ENCODE data around the gene ITGA3. TPM values are rescaled to one million over a fixed set of nuclear protein-coding genes. Genes with fewer than 3 reads are reported as not detected.

Gene ITGA3
- polyA plus RNA-seq, 1 of the 3 experiments (the other 2 are of a cell fraction), result 766 TPM

DNA sequence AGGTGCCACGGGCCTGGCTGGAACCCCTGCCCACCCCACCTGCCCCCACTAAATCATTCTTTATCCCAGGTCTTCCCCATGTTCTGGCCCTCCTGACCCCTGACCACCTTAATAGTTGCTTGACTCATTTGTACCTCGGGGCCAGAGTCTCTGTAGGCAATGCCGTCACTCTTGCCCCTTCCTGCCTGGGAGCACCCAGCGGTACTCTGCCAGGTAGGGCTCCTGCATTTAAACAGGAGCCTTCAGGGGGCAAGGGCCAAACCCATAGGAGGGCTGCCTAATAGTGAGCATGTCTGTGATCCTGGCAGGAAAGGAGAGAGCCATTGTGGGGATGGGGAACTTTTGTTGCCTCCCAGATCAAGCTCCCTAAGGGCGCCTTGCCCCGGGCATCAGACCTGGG is 8.8 kb upstream of the ITGA3 start:
- no peaks in the 10 kb centered on the region for H4K20me1 ChIP-seq (ENCODE audit: insufficient read depth)
- H3F3A ChIP-seq (replicated peaks; ENCODE audit: insufficient read depth), result peaks cover 55% of the 10 kb centered on the region
- H3K4me3 ChIP-seq (ENCODE audit: low read depth in 2 of 2, low read length in 1 of 2), result no peak overlapping the region
- WGBS (ENCODE audit: low lambda C conversion rate), result 79% methylated on average over 5 of the region's 6 CpGs
- no peak for DNase-seq
- TF ChIP-seq YY1 (IDR thresholded peaks at IDR 0.05; ENCODE audit: low read depth) (no peak), NFIC (IDR thresholded peaks at IDR 0.05; ENCODE audit: borderline replicate concordance) (no peak), RXRA (IDR thresholded peaks at IDR 0.05; ENCODE audit: borderline replicate concordance, low read depth) (no peak), NRF1 (IDR thresholded peaks at IDR 0.05; ENCODE audit: low read depth, low read length) (no peak)
- TF ChIP-seq, protein P1, sequence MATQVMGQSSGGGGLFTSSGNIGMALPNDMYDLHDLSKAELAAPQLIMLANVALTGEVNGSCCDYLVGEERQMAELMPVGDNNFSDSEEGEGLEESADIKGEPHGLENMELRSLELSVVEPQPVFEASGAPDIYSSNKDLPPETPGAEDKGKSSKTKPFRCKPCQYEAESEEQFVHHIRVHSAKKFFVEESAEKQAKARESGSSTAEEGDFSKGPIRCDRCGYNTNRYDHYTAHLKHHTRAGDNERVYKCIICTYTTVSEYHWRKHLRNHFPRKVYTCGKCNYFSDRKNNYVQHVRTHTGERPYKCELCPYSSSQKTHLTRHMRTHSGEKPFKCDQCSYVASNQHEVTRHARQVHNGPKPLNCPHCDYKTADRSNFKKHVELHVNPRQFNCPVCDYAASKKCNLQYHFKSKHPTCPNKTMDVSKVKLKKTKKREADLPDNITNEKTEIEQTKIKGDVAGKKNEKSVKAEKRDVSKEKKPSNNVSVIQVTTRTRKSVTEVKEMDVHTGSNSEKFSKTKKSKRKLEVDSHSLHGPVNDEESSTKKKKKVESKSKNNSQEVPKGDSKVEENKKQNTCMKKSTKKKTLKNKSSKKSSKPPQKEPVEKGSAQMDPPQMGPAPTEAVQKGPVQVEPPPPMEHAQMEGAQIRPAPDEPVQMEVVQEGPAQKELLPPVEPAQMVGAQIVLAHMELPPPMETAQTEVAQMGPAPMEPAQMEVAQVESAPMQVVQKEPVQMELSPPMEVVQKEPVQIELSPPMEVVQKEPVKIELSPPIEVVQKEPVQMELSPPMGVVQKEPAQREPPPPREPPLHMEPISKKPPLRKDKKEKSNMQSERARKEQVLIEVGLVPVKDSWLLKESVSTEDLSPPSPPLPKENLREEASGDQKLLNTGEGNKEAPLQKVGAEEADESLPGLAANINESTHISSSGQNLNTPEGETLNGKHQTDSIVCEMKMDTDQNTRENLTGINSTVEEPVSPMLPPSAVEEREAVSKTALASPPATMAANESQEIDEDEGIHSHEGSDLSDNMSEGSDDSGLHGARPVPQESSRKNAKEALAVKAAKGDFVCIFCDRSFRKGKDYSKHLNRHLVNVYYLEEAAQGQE (IDR thresholded peaks at IDR 0.05; ENCODE audit: low read depth, low read length), result no peak
- H3K27ac ChIP-seq (ENCODE audit: low read depth in 2 of 2, low read length in 1 of 2), result peak overlapping the region; percentile 40 to 100; a peak in 3 of 4 replicates
- no peaks in the 10 kb centered on the region for H3K27me3 ChIP-seq (ENCODE audit: insufficient read depth)
- no peaks in the 10 kb centered on the region for H3K9me2 ChIP-seq
- peak overlapping the region; percentile 67 for H3K9ac ChIP-seq
- POLR2A ChIA-PET, result no interaction called here
- H3K9me3 ChIP-seq, result no peaks in the 10 kb centered on the region
- no peaks in the 10 kb centered on the region for H3K36me3 ChIP-seq (replicated peaks in 1 of 2; ENCODE audit: control insufficient read depth in 1 of 2, insufficient read depth in 2 of 2, low read length in 1 of 2)
- H3K4me1 ChIP-seq (ENCODE audit: control insufficient read depth in 1 of 2, insufficient read depth in 2 of 2, low read depth in 1 of 2, low read length in 1 of 2), result peaks cover 20 to 58% of the 10 kb centered on the region in 2 experiments; a peak in 3 of 4 replicates
- peak overlapping the region; percentile 67 for H3K4me2 ChIP-seq
- H3K79me2 ChIP-seq (ENCODE audit: insufficient read depth), result peaks cover 12% of the 10 kb centered on the region
- CTCF ChIA-PET, result interaction anchor here (1.2 to 6.4 kb wide), 5 partner anchors 9 to 50 kb away, joined by 3 to 52 read pairs (median 21); partner anchors contain the start of gene ITGA3
- H2AFZ ChIP-seq (ENCODE audit: low read depth), result no peak overlapping the region

DNA sequence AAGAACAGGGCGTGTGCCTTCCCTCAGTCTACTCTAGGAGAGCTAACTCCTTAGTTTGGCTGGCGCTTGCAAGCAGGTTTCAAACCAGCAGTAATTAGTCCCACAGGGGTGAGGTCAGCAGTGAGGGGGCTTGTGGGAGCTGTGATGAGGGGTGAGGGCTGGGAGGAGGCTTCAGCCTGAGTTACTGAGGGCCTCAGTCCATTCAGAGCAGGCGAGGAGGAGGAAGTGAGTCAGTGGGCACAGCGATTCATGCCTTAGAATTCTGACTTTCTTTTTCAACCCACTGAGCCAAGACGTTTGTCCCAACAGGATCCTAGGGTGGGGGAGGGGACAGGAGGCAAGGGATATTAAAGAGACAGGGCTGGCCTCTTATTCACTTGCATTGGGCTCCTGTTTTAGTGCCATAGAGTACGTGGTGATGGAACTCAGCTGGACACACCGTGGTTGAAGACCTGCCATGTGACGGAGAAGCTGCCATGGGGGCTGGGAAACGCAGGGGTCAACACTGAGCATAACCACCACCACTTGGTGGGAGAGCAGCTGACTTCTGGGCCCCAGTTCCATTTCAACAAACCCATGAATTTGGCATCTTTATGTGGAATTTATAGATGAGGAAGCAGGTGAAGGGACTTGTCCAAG is 8.3 kb upstream of the ITGA3 start:
- no peaks in the 10 kb centered on the region for H4K20me1 ChIP-seq (ENCODE audit: insufficient read depth)
- no peak for DNase-seq
- H3K4me1 ChIP-seq (ENCODE audit: control insufficient read depth in 1 of 2, insufficient read depth in 2 of 2, low read depth in 1 of 2, low read length in 1 of 2), result peaks cover 25 to 64% of the 10 kb centered on the region in 2 experiments
- no peaks in the 10 kb centered on the region for H3K9me3 ChIP-seq
- no peak overlapping the region for H2AFZ ChIP-seq (ENCODE audit: low read depth)
- H3K27me3 ChIP-seq (ENCODE audit: insufficient read depth), result no peaks in the 10 kb centered on the region
- WGBS (ENCODE audit: low lambda C conversion rate), result 45% methylated on average over 9 of the region's 9 CpGs
- peaks cover 17% of the 10 kb centered on the region for H3K79me2 ChIP-seq (ENCODE audit: insufficient read depth)
- no peak overlapping the region for H3K4me3 ChIP-seq (ENCODE audit: low read depth in 2 of 2, low read length in 1 of 2)
- no peaks in the 10 kb centered on the region for H3K9me2 ChIP-seq
- POLR2A ChIA-PET, result interaction anchor here (0.7 kb wide), 1 partner anchor 10 kb away, joined by 3 read pairs; no protein-coding TSS in a partner anchor
- CTCF ChIA-PET, result interaction anchor here (0.9 to 6.4 kb wide), 7 partner anchors 8 to 51 kb away, joined by 3 to 52 read pairs (median 7); partner anchors contain the start of gene ITGA3
- peak overlapping the region; percentile 67 for H3K9ac ChIP-seq
- H3F3A ChIP-seq (replicated peaks; ENCODE audit: insufficient read depth), result peaks cover 60% of the 10 kb centered on the region
- peak overlapping the region; percentile 67 for H3K4me2 ChIP-seq
- peak overlapping the region; percentile 40 to 100; a peak in 3 of 4 replicates for H3K27ac ChIP-seq (ENCODE audit: low read depth in 2 of 2, low read length in 1 of 2)
- H3K36me3 ChIP-seq (replicated peaks in 1 of 2; ENCODE audit: control insufficient read depth in 1 of 2, insufficient read depth in 2 of 2, low read length in 1 of 2), result peaks cover 0 to 3% of the 10 kb centered on the region in 2 experiments
- peak; percentile 77; the same call in 1 of the 2 replicates for TF ChIP-seq JUND (IDR thresholded peaks at IDR 0.05)
- TF ChIP-seq RXRA (IDR thresholded peaks at IDR 0.05; ENCODE audit: borderline replicate concordance, low read depth), result peak; percentile 50; the same call in 1 of the 2 replicates
- TF ChIP-seq, protein P2, sequence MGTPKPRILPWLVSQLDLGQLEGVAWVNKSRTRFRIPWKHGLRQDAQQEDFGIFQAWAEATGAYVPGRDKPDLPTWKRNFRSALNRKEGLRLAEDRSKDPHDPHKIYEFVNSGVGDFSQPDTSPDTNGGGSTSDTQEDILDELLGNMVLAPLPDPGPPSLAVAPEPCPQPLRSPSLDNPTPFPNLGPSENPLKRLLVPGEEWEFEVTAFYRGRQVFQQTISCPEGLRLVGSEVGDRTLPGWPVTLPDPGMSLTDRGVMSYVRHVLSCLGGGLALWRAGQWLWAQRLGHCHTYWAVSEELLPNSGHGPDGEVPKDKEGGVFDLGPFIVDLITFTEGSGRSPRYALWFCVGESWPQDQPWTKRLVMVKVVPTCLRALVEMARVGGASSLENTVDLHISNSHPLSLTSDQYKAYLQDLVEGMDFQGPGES (IDR thresholded peaks at IDR 0.05; ENCODE audit: low read depth, low read length), result no peak
- TF ChIP-seq, protein P1 (IDR thresholded peaks at IDR 0.05; ENCODE audit: low read depth, low read length), result peak; percentile 30; the same call in 1 of the 2 replicates
- TF ChIP-seq, protein P3, sequence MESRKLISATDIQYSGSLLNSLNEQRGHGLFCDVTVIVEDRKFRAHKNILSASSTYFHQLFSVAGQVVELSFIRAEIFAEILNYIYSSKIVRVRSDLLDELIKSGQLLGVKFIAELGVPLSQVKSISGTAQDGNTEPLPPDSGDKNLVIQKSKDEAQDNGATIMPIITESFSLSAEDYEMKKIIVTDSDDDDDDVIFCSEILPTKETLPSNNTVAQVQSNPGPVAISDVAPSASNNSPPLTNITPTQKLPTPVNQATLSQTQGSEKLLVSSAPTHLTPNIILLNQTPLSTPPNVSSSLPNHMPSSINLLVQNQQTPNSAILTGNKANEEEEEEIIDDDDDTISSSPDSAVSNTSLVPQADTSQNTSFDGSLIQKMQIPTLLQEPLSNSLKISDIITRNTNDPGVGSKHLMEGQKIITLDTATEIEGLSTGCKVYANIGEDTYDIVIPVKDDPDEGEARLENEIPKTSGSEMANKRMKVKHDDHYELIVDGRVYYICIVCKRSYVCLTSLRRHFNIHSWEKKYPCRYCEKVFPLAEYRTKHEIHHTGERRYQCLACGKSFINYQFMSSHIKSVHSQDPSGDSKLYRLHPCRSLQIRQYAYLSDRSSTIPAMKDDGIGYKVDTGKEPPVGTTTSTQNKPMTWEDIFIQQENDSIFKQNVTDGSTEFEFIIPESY (IDR thresholded peaks at IDR 0.05; ENCODE audit: borderline replicate concordance, low read depth), result peak; percentile 51; the same call in 1 of the 2 replicates
- no peak for TF ChIP-seq RCOR1 (IDR thresholded peaks at IDR 0.05; ENCODE audit: low read length)
- peak; percentile 83 for TF ChIP-seq NFIC (IDR thresholded peaks at IDR 0.05; ENCODE audit: borderline replicate concordance)
- peak; percentile 72 for TF ChIP-seq TCF12 (IDR thresholded peaks at IDR 0.05)
- no peak for TF ChIP-seq FOXJ3 (CRISPR knock-in tag; IDR thresholded peaks at IDR 0.05)
- TF ChIP-seq, protein P4, sequence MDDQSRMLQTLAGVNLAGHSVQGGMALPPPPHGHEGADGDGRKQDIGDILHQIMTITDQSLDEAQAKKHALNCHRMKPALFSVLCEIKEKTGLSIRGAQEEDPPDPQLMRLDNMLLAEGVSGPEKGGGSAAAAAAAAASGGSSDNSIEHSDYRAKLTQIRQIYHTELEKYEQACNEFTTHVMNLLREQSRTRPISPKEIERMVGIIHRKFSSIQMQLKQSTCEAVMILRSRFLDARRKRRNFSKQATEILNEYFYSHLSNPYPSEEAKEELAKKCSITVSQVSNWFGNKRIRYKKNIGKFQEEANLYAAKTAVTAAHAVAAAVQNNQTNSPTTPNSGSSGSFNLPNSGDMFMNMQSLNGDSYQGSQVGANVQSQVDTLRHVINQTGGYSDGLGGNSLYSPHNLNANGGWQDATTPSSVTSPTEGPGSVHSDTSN (IDR thresholded peaks at IDR 0.05), result peak; percentile 64
- TF ChIP-seq FOSL2 (IDR thresholded peaks at IDR 0.05; ENCODE audit: borderline replicate concordance, low read depth), result peak; percentile 75; the same call in 1 of the 2 replicates
